SJCRH30 (cell line): Measurements from ENCODE around the gene RPP25L. TPM values are rescaled to one million over a fixed set of nuclear protein-coding genes. Genes with fewer than 3 reads are reported as not detected.
A peak's percentile ranks its signal among the peaks of the same experiment; 100 is the strongest.

Experiments used
- DNase-seq, 2 experiments: peaks; one replicate each; pipeline ENCODE4 v3.0.0-alpha.2; 2015 to 2020
- H3K27ac ChIP-seq: fragments of 250-450 bp; sonication (Bioruptor Pico); 2 replicates; pipeline ENCODE4 v1.5.1; 2020; ENCODE audit warnings: mild to moderate bottlenecking, moderate library complexity
- H3K27me3 ChIP-seq: fragments of 250-450 bp; sonication (Bioruptor Pico); 2 replicates; pipeline ENCODE4 v1.5.1; 2020; ENCODE audit warnings: mild to moderate bottlenecking, moderate library complexity
- H3K36me3 ChIP-seq: fragments of 250-450 bp; sonication (Bioruptor Pico); 2 replicates; pipeline ENCODE4 v1.5.1; 2020; ENCODE audit warnings: mild to moderate bottlenecking, moderate library complexity
- H3K4me1 ChIP-seq: fragments of 250-450 bp; sonication (Bioruptor Pico); 2 replicates; pipeline ENCODE4 v1.5.1; 2020; ENCODE audit warnings: mild to moderate bottlenecking, moderate library complexity
- H3K4me3 ChIP-seq: fragments of 250-450 bp; sonication (Bioruptor Pico); 2 replicates; pipeline ENCODE4 v1.5.1; 2020; ENCODE audit warnings: mild to moderate bottlenecking, moderate library complexity
- H3K9me3 ChIP-seq: fragments of 250-450 bp; sonication (Bioruptor Pico); replicated peaks from 2 replicates; pipeline ENCODE4 v1.5.1; 2020; ENCODE audit warnings: mild to moderate bottlenecking, moderate library complexity
- total RNA-seq: library from RNA; depleted of rRNA; stranded (reverse); fragments of >200 nt; shearing (Covaris generic); gene quantifications from 2 replicates; pipeline ENCODE4 v1.2.3, GENCODE V29; 2014; rRNA removed

Gene RPP25L, protein sequence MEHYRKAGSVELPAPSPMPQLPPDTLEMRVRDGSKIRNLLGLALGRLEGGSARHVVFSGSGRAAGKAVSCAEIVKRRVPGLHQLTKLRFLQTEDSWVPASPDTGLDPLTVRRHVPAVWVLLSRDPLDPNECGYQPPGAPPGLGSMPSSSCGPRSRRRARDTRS
- total RNA-seq, result 13.0 and 19.0 TPM in 2 replicates

DNA sequence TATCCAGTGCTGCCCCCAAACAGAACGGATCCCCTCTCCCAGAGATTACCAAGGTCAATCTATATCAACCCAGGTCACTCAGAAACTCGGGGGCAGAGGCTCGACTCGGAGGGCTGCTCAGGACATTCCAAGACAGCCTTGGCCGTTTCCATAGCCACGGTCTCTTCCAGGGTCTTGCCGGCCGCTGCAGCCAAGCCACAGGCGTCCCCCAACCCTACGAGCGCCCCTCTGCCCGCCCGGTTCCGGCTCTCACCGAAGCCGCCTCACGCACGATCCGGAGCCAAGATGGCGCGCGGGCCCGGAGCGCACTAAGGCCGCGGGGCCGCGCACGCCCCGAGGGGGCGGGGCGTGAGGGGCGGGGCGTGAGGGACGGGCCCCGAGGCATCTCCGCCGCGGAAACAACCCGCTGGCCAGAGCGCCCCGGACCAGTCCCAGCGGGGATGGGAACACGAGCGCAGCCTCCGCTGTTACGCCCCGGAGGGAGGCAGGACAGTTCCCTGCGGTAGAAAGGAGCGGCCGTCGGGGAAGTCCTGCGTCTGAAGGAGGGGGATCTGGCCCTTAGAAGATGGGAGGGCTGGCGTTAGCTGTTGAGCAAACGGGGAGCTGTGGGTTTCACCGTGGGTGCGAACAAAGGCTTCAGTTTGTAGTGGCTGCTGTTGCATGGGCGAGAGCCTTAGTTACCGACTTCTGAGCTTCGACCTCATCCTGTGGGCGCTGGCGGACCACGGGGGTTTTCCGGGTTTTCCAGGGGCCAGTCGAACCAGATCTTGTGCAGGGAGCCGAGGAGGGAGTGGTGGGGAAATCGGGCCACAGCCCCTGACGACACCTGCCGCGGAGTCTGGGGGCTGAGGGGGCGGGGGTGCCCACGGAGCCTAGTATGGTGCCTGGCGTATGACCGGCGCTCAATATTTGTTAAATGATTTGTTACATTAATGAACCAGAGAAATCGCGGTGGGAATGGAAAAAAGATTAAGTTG, at the start of gene RPP25L:
Gene RPP25L (minus strand): TSS at position 287 of the 977 bp plus-strand sequence. CDS start 801 bp downstream, outside the sequence.
- Histone ChIP-seq H3K9me3 (no peaks in the 10 kb centered on the region), H3K4me1 (no peaks in the 10 kb centered on the region), H3K27ac (peak within 1 kb of the TSS; percentile 72), H3K36me3 (no peaks in the 10 kb centered on the region), H3K27me3 (no peaks in the 10 kb centered on the region), H3K4me3 (peak within 1 kb of the TSS; percentile 79)
- DNase-seq, result peak; percentile 83 to 88

DNA sequence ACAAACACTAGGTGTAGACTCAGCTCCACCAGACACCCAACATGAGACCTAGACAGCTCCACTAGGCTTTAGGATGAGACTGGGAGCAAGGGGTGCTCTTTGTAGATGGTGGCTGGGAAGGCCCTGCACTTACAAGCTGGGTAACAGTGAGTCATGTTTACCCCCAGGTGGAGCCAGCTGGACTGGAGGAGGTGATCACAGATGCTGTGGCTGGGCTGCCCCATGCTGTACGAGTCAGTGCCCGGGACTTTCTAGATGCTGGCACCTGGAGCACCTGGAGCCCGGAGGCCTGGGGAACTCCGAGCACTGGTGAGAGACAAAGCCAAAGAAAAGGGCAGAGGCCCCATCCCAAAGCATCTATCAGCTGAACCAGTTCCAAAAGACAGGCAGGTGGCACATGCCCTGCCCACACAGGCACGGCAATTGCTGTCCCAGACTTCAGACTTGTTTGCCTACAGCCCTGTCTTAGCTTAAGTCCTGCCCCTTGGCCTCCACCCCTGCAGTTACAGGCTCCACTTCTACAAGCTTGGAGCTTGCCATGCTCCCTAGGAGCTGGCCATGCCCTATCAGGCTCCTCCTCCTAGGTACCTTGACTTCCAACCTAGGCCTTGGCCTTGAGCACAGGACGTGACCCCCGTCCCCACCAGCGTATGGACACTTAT, 47.8 kb upstream of the RPP25L start:
- Histone ChIP-seq H3K27ac (no peak overlapping the region), H3K4me1 (no peaks in the 10 kb centered on the region), H3K9me3 (no peaks in the 10 kb centered on the region), H3K4me3 (no peak overlapping the region), H3K36me3 (no peaks in the 10 kb centered on the region), H3K27me3 (no peaks in the 10 kb centered on the region)
- DNase-seq, result no peak

DNA sequence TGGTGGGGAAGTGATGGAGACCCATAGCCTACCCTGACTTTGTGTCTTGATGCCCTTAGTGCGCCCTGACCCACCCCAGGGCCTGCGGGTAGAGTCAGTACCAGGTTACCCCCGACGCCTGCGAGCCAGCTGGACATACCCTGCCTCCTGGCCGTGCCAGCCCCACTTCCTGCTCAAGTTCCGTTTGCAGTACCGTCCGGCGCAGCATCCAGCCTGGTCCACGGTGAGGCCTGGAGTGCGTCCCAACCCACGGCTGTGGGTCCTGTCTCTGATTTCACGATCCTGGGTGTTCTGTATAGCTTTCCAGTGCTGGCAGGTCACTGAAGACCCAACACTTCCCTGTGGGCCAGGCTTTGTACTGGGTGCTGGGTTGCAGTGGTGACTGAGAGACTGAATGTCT, 46.6 kb upstream of the RPP25L start:
- H3K4me3 ChIP-seq, result no peak overlapping the region
- peaks cover under 1% of the 10 kb centered on the region; the same call in 1 of the 2 replicates for H3K4me1 ChIP-seq
- no peak for DNase-seq
- no peak overlapping the region for H3K27ac ChIP-seq
- H3K36me3 ChIP-seq, result no peaks in the 10 kb centered on the region
- no peaks in the 10 kb centered on the region for H3K9me3 ChIP-seq
- H3K27me3 ChIP-seq, result no peaks in the 10 kb centered on the region

DNA sequence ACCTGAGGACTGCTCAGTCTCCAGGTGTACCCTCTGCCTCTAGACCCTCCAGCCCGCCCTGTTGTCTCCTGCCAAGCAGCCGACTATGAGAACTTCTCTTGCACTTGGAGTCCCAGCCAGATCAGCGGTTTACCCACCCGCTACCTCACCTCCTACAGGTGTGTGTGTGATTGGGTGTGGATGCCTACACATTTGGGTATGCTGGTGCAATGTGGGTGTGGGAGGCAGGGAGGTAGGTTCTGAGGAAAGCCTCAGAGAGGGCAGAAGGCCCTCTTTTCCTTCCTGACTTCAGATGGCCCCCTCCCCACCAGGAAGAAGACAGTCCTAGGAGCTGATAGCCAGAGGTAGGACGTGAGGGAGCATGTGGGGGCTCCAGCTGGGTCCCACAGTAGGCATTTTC, 45.1 kb upstream of the RPP25L start:
- H3K27ac ChIP-seq, result no peak overlapping the region
- peaks cover 3% of the 10 kb centered on the region; the same call in 1 of the 2 replicates for H3K4me1 ChIP-seq
- no peak overlapping the region for H3K4me3 ChIP-seq
- no peaks in the 10 kb centered on the region for H3K36me3 ChIP-seq
- H3K9me3 ChIP-seq, result no peaks in the 10 kb centered on the region
- H3K27me3 ChIP-seq, result no peaks in the 10 kb centered on the region
- no peak for DNase-seq

DNA sequence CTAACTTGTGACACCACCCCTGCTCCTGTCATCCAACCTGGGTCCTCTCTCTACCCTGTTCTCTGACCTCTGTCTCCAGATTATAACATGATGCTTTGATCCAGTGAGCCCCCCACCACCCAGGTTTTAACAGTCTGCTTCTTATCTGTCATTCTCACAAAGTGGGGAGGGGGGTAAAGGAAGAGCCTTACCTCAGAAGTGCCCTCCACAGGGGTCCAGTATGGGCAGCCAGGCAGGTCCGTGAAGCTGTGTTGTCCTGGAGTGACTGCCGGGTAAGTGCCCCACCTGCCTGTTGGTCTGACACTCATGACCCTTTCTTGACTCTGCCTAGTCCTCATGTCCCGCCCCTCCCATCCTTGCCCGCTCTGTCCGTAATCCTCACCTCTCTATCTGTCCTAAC, 43.5 kb upstream of the RPP25L start:
- Histone ChIP-seq H3K36me3 (no peaks in the 10 kb centered on the region), H3K27ac (no peak overlapping the region), H3K4me1 (peaks cover 3% of the 10 kb centered on the region; the same call in 1 of the 2 replicates), H3K4me3 (no peak overlapping the region), H3K27me3 (no peaks in the 10 kb centered on the region), H3K9me3 (no peaks in the 10 kb centered on the region)
- no peak for DNase-seq

DNA sequence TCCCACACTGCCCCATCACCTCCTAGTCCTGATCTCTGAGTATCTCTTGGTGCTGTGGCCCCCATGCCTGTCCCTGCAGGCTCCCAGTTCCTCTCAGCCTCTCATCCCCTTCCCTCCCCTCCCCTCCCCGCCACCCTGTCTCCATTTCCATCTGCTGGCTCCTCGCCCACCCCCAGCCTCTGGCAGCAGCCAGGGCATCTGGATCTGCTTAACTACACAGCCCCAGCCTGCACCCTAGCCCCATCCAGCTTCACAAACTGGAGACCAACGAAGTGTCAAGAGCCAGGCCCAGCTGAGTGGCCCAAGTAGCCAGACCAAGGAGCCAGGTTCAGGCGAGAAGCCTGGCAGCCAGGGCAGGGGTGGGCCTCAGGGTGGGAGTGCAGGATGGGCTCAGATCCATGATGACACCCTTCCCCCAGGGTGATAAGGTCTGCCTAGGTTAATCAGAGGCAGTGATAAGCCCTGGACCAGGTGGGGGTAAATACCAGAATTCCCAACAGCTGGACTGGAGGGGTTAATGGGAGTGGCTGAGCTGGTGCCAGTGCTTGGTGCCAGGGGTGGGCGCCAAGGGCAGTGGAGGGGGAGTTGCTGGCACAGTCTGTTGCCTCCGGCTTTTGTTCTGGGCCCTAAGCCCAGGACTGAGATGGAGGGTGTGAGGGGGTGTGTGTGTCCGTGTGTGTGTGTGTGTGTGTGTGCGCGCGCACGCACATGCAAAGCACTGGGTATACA, 42.6 kb upstream of the RPP25L start:
- Histone ChIP-seq H3K4me3 (no peak overlapping the region), H3K27ac (no peak overlapping the region)
- DNase-seq, result no peak

DNA sequence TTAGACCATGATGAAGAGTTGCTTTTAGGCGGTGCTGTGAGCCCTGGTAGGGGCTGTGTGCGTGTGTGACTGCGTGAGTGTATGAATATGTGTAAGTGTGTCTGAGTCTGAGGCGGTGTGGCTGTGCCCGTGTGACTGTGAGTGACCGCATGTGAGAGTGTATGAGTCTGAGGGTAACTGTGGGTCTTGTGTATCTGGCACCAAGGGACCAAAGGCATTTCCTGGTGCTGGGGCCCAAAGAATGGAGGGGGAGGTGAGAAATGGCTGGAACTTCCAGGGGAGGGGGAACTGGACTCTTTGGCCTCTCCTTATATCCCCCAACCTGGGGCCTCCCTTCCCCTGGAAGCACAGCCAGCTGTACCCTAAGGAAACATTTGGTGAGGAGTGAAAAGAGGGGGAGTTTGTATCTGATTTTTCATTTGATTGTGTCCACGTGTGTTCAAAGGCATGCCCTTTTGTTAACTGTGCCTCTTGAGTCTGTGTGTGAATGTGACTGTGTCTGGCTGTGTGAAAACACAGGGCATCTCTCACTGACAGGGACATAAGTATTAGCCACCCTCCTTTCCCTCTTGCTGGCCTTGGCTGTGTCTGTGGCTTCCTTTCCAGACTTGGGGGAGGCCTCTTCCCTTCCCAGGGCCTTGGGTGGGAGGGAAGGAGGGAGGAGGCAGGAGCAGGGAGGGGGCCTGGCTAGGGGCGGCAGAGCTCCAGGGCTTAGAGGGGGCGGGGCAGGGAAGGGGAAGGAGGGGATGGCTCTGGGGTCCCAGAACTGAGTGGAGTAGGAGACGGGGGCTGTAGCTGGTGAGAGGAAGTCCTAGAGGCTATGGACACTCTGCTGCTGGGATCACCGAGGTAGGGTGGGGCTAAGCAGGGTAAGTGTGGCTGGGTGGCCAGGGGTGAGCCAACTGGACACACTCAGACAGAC, 41.5 kb upstream of the RPP25L start:
- H3K9me3 ChIP-seq, result no peaks in the 10 kb centered on the region
- DNase-seq, result no peak
- no peak overlapping the region for H3K4me3 ChIP-seq
- no peak overlapping the region for H3K27ac ChIP-seq
- no peaks in the 10 kb centered on the region for H3K27me3 ChIP-seq
- H3K4me1 ChIP-seq, result peaks cover 3% of the 10 kb centered on the region; the same call in 1 of the 2 replicates
- no peaks in the 10 kb centered on the region; the same call in 1 of the 2 replicates for H3K36me3 ChIP-seq

More for the DNA sequence above, 42.6 kb upstream of the RPP25L start:
- H3K36me3 ChIP-seq, result no peaks in the 10 kb centered on the region
- no peaks in the 10 kb centered on the region for H3K9me3 ChIP-seq
- no peaks in the 10 kb centered on the region for H3K27me3 ChIP-seq
- peaks cover 3% of the 10 kb centered on the region; the same call in 1 of the 2 replicates for H3K4me1 ChIP-seq

DNA sequence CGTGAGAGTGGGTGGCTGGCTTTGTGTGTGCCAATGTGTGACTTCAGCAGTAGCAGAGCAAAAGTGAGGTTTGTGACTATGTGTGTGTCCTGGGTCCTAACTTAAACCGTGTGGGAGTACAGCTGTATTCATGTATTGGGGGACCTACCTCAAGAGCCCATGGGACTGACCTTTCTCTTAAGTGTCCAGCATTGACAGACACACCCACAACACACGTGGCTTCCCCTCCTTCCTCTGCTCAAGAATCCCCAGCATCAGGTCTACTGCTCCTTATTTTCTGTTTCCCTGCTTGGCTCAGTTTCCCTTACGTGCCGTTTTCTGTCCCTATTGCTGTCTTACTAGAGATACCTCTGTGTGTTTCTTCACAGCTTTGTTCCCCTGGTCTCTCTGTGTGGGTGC, 40.7 kb upstream of the RPP25L start:
- Histone ChIP-seq H3K4me3 (peak overlapping the region; percentile 54), H3K9me3 (no peaks in the 10 kb centered on the region), H3K27ac (no peak overlapping the region; the same call in 1 of the 2 replicates), H3K4me1 (peaks cover 3% of the 10 kb centered on the region; the same call in 1 of the 2 replicates), H3K36me3 (no peaks in the 10 kb centered on the region; the same call in 1 of the 2 replicates), H3K27me3 (no peaks in the 10 kb centered on the region)
- no peak for DNase-seq

DNA sequence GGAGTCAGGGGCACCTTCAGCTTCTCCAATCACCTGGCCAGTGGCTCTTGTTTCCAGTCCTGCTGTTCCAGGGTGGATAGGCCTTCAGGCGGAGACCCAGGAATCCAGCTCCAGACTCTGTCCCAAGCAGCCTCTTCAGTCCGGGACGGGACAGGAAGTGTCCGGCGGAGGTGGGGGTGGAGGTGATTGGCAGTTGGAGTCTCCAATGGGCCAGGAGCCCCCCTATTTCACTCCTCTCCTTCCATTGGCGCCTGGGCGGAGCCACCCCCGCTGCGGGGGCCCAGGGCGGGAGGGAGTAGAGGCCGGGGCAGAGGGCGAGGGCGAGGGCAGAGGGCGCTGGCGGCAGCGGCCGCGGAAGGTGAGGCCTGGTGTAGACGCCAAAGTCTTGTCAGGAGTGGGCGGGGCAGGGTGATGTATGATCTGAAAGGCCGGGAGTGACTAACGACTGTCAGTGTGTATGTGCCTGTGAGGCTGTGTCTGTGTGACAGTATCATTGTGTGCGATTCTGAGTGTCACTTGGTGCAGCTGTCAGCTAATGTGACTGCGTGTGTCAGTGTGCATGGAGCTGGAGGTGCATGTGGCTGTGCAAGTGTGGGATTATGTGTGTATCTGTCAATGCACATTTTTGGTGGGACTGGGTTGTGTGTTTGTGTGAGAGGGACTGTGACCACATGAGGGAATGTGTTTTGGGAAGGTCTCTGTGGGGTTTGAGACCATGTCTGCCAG, 40.1 kb upstream of the RPP25L start, which contains the start of gene IL11RA:
Gene IL11RA (plus strand): TSS at position 310 of the 726 bp plus-strand sequence. CDS start 3,033 bp downstream, outside the sequence.
- H3K27me3 ChIP-seq, result no peaks in the 10 kb centered on the region
- DNase-seq, result peak; percentile 80 to 81
- H3K4me1 ChIP-seq, result peaks cover 3% of the 10 kb centered on the region; the same call in 1 of the 2 replicates
- H3K9me3 ChIP-seq, result no peaks in the 10 kb centered on the region
- peak within 1 kb of the TSS; percentile 11; the same call in 1 of the 2 replicates for H3K27ac ChIP-seq
- no peaks in the 10 kb centered on the region; the same call in 1 of the 2 replicates for H3K36me3 ChIP-seq
- H3K4me3 ChIP-seq, result peak within 1 kb of the TSS; percentile 54

DNA sequence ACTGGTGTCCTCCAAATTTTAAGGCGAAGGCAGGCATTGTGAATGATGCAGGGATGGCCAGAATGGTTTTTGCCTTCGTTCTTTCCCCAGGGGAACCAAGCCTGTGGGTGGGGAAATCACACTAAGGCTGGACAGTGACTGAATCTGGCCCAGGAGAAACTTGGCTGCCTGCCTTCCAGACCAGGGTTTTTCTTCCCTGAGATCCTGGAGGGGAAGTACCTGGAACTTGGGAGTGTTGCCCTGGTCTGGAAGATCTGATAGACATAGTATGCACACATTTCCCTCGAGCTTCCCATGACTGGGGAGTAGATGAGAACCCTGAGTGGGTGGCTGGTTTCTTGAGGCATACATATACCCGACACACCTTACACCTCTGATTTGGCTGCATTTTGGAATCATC, 39.4 kb upstream of the RPP25L start:
- Histone ChIP-seq H3K27me3 (no peaks in the 10 kb centered on the region), H3K36me3 (no peaks in the 10 kb centered on the region; the same call in 1 of the 2 replicates), H3K9me3 (no peaks in the 10 kb centered on the region), H3K4me3 (peak overlapping the region; percentile 54), H3K4me1 (peaks cover 3% of the 10 kb centered on the region; the same call in 1 of the 2 replicates), H3K27ac (no peak overlapping the region)
- DNase-seq, result no peak

DNA sequence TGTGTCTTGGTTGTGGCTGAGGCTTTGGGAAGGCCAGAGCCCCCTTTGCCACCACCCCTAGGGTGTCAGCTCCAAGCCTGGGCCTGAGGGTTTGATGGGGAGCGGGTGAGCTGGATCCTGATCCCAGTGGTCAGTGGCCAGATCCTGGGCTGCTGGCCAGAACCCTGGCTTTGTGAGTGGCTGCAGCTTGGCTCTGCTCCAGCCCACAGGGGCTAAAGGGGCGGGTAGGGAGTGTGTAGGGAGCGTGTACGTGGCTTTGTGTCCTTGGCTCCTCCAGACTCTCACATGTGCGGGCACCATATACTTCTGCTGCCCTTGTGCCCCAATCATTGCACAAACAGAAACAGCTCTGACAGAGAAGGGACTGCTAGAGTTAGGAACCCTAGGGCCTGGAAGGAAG, 38.9 kb upstream of the RPP25L start:
- no peak overlapping the region for H3K27ac ChIP-seq

DNA sequence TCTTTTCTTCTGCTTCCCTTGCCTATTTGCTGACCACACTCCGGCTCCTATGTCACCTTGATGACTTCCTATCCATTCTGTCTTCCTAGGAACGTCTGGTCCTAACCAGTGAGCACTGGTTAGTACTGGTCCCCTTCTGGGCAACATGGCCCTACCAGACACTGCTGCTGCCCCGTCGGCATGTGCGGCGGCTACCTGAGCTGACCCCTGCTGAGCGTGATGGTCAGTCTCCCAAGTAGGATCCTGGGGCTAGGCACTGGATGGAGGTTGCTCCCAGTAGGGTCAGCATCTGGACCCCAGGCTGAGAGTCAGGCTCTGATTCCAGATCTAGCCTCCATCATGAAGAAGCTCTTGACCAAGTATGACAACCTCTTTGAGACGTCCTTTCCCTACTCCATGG, 36.8 kb upstream of the RPP25L start:
- Histone ChIP-seq H3K4me3 (no peak overlapping the region), H3K9me3 (no peaks in the 10 kb centered on the region), H3K27me3 (no peaks in the 10 kb centered on the region), H3K27ac (no peak overlapping the region), H3K4me1 (peaks cover 7% of the 10 kb centered on the region), H3K36me3 (no peaks in the 10 kb centered on the region; the same call in 1 of the 2 replicates)
- DNase-seq, result no peak

More for the DNA sequence above, 38.9 kb upstream of the RPP25L start:
- no peaks in the 10 kb centered on the region for H3K27me3 ChIP-seq
- no peaks in the 10 kb centered on the region for H3K9me3 ChIP-seq
- no peak overlapping the region for H3K4me3 ChIP-seq
- H3K4me1 ChIP-seq, result peaks cover 7% of the 10 kb centered on the region
- no peak for DNase-seq
- no peaks in the 10 kb centered on the region; the same call in 1 of the 2 replicates for H3K36me3 ChIP-seq
